Measurements from ENCODE around the gene CREB5. TPM values are rescaled to one million over a fixed set of nuclear protein-coding genes. Genes with fewer than 3 reads are reported as not detected.

Gene CREB5
- total RNA-seq, 3 donors from 2014 or later: 17.3 to 19.7 (median 18.0) TPM

GRCh38 chr7:28695300-28696295 lies 283.3 kb downstream of the CREB5 start:
- peak overlapping the region in 1 of 2 donors; percentile 48 for H3K27ac ChIP-seq
- H3K4me1 ChIP-seq: no peaks in the 10 kb centered on the region

GRCh38 chr7:28697913-28698563 lies 285.7 kb downstream of the CREB5 start:
- intact Hi-C loops (cut with DNase I; ENCODE audit: low total_unique reads): no loop called here
- Histone ChIP-seq H3K4me1 (no peaks in the 10 kb centered on the region), H3K27ac (peak overlapping the region in 1 of 2 donors; percentile 5), H3K27me3 (no peaks in the 10 kb centered on the region), H3K36me3 (no peaks in the 10 kb centered on the region), H3K9me3 (no peaks in the 10 kb centered on the region), H3K4me3 (no peak overlapping the region)
- TF ChIP-seq POLR2A (IDR thresholded peaks at IDR 0.05) (no peak), POLR2AphosphoS5 (IDR thresholded peaks at IDR 0.05) (no peak), CTCF (IDR thresholded peaks at IDR 0.05) (no peak)
- DNase-seq (ENCODE audit: low spot score in 2 of 2): no peak

More at GRCh38 chr7:28695300-28696295, 283.3 kb downstream of the CREB5 start:
- intact Hi-C loops (cut with DNase I; ENCODE audit: low total_unique reads): no loop called here
- Histone ChIP-seq H3K9me3 (no peaks in the 10 kb centered on the region), H3K27me3 (no peaks in the 10 kb centered on the region), H3K36me3 (no peaks in the 10 kb centered on the region), H3K4me3 (no peak overlapping the region)
- no peak for TF ChIP-seq CTCF (IDR thresholded peaks at IDR 0.05)
- no peak for TF ChIP-seq POLR2AphosphoS5 (IDR thresholded peaks at IDR 0.05)
- no peak for TF ChIP-seq POLR2A (IDR thresholded peaks at IDR 0.05)
- no peak for DNase-seq (ENCODE audit: low spot score in 2 of 2)

GRCh38 chr7:28698840-28699239 lies 286.5 kb downstream of the CREB5 start:
- TF ChIP-seq CTCF (IDR thresholded peaks at IDR 0.05): no peak
- intact Hi-C loops (cut with DNase I; ENCODE audit: low total_unique reads): no loop called here
- Histone ChIP-seq H3K36me3 (no peaks in the 10 kb centered on the region), H3K27ac (peak overlapping the region; percentile 5 to 9), H3K27me3 (no peaks in the 10 kb centered on the region), H3K4me3 (peak overlapping the region in 2 of 3 donors; percentile 25 to 33), H3K4me1 (no peaks in the 10 kb centered on the region), H3K9me3 (no peaks in the 10 kb centered on the region)
- DNase-seq (ENCODE audit: low spot score in 2 of 2): no peak

- no peak overlapping the region for H3K27ac ChIP-seq
- intact Hi-C loops (cut with DNase I; ENCODE audit: low total_unique reads): no loop called here
- H3K36me3 ChIP-seq: no peaks in the 10 kb centered on the region
- no peaks in the 10 kb centered on the region for H3K27me3 ChIP-seq
- H3K4me1 ChIP-seq: no peaks in the 10 kb centered on the region
- no peak overlapping the region for H3K4me3 ChIP-seq
- DNase-seq (ENCODE audit: low spot score in 2 of 2): no peak
- no peak for TF ChIP-seq POLR2AphosphoS5 (IDR thresholded peaks at IDR 0.05)
- no peak for TF ChIP-seq POLR2A (IDR thresholded peaks at IDR 0.05)
- TF ChIP-seq CTCF (IDR thresholded peaks at IDR 0.05): no peak
- H3K9me3 ChIP-seq: no peaks in the 10 kb centered on the region
Observed at GRCh38 chr7:28700096-28700495, 287.8 kb downstream of the CREB5 start.

- Histone ChIP-seq H3K4me1 (no peaks in the 10 kb centered on the region), H3K27me3 (no peaks in the 10 kb centered on the region), H3K36me3 (no peaks in the 10 kb centered on the region), H3K4me3 (no peak overlapping the region), H3K9me3 (no peaks in the 10 kb centered on the region), H3K27ac (no peak overlapping the region)
- intact Hi-C loops (cut with DNase I; ENCODE audit: low total_unique reads): no loop called here
- DNase-seq (ENCODE audit: low spot score in 2 of 2): no peak
- TF ChIP-seq POLR2AphosphoS5 (IDR thresholded peaks at IDR 0.05) (no peak), POLR2A (IDR thresholded peaks at IDR 0.05) (no peak), CTCF (IDR thresholded peaks at IDR 0.05) (no peak)
Observed at GRCh38 chr7:28700790-28701203, 288.5 kb downstream of the CREB5 start.

Data from breast epithelium (tissue), 4 donors.